Stimulated activated CD4-positive, alpha-beta T cell treated with anti-CD3 and anti-CD28 coated beads, Interleukin-2, amount 100 ng/mL, for 48 hours (primary cell): Measurements from ENCODE around the gene SLC39A11.

Experiments
- DNase-seq, 2 donors: peaks; one replicate each; pipeline ENCODE4 v3.0.0-alpha.2; 2020

SLC39A11 gene

DNA sequence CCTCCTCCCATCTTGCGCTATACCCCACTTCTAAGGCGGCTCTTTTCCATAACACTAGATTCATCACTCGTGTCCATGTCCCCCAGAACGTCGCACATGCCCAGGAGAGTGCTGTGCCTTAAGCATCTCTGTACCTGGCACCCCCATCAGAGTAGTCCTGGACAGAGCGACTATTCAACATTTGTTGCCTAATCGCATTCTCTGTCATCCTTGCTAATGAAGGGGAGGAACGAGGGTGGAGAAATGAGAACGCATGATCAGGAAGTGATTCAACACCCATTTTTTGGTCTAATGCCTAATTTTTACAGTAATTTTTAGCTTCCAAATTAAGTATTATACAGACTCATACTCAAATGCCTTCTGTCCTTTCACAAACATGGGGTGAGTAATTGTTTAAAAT is 53.2 kb downstream of the SLC39A11 start:
- DNase-seq = no peak

DNA sequence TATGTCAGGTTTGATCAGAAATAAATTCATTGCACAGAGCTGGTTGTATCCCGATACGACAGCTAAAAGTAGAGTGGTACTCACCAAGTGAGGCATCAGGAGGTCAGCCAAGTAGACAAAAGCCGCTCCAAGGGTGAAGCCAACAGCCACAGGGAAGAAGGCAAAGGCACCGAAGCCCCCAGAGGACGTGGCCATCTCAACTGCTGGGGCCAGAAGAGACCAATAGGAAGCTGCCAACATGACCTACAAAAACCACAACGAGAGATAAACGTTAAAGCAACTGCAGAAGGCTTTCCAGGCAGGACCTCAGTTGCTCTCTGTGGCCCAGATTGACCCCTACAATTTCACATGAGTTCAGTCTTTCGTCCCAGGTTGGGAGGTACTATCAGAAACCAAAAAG is 61.0 kb downstream of the SLC39A11 start:
- no peak for DNase-seq

DNA sequence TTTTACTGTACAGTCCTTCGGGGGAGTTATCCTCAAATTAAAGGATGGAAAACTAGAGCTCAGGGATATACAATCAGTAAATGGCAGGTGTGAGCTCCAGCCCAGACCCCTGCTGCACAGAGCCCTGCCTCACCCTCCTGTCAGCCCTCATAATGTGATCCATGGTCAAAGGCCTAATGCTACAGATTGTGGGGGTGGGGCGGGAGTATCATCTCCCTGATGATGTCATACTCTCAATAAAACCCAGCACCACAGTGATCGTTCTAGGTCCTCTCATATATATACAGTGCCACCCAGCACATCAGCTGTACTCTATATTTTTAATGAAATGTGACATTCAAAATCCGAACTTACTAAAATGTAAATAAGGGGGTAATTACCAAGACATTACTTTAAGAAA is 61.5 kb downstream of the SLC39A11 start:
- DNase-seq = no peak

DNA sequence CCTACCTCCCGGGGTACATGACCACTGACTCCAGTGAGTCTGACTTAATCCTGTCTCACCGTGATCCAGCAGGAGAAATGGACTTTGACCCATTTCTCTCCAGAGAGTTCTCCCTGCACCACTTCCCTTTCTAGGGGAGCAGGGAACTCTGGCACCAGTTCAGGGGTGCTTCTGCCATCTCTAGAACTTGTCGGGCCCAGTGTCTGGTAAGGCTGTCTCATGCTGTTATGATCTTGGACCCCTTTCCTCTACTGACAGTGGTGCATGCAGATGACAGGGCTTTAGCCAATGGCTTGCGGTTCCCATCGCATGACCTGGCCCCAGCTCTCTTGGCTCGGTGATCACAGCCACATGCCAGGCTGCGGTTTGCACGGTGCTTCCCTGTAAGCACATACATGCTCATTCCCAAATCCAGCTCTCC is 62.0 kb downstream of the SLC39A11 start:
- DNase-seq = no peak

DNA sequence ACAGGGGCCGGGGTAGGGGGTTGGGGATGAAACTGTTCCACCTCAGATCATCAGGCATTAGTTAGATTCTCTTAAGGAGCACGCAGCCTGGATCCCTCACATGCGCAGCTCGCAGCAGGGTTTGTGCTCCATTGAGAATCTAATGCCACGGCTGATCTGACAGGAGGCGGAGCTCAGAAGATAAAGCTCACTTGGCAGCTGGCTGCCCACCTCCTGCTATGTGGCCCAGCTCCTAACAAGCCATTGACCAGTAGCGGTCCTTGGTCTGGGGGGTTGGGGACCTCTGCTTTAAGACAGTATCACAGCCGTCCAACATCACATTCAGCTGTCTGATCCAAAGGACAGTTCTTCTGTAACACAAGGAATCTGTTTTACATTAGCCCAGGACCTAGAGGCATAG is 62.5 kb downstream of the SLC39A11 start:
- no peak for DNase-seq

DNA sequence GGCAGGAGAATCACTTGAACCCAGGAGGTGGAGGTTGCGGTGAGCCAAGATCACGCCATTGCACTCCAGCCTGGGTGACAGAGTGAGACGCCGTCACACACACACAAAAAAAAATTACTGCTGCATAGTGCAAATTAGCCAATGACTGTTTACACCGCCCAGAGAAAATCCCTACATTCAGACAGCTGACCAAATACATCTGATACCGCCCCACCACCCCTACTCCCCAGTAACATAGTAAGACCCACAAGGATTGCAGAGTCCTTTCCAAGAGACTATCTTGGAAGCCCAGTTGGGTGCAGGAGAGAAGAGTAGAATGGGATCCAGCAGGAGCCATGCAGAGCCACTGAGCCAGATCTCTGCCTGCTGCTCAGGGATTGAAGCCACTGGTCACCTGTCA is 63.5 kb downstream of the SLC39A11 start:
- no peak for DNase-seq

DNA sequence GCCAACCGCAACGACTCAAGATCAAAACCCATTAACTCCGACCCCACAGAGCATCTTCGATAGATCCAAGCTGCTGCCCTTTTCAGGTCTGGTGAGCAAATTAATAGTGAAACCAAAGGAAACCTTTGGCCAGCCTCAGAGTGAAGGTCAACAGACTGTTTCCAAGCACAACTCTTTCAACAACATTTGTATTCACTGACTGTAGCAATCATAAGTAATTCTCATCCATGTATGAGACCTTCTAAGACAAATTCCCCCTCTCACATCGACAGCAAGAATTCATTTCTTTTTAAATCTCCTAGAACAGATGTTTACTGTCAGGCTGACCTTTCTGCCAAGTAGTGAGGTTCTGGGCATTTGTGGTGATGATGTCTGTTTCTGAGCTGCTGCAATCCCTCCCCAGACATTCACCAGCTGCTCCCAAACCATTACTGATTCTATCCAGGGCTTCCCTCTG is 64.2 kb downstream of the SLC39A11 start:
- no peak for DNase-seq

DNA sequence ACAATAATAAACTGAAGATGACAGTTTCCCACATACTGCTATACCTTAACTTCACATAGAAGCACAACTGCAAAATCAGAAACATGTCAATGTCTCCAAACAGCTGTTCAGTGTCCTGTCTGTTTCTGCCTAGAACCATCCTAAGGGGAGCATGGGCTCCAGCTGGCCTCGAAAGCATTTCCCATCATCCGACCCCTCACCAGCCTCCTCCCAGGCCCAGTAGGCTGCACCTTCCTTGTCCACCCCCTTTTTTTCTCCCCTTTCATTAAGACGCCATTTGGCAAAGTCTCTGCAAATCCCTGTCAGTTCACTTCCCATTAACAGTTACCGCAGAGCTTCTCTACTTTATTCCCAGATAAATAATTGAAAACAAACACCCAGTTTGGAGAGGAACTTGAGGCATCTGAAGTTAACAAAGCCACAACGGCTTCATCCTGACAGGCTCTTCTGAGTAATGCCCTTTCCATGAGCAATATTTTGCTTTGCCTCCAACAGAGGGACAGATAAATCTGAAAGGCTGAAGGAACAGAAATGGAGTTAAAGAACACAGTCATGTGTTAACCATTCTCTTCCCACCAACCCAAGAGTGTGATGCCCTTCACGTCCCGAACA is 65.3 kb downstream of the SLC39A11 start:
- DNase-seq = no peak

DNA sequence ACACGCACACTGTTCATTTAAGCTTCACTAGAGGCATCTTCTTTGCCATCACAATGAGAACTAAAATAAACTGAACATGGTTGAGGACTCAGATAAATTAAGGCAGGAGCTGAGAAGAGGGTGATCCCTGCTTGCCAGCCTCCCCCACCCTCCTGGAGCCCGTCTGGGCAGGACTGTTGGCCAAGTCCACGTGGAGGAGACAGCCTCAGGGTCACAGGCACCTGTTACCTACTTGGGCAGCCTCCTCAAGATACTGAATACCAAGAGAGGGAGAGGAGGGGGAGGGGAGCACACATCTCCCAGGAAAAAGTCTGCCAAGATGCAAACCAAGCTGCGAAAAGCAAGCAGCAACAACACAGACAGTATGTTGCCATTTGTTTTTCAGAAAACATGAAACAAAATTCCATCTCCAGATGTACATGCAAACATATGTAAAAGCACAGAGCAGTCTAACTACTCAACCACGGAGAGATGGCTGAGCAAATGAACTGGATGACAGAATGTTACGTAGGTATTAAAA is 67.4 kb downstream of the SLC39A11 start:
- no peak for DNase-seq

DNA sequence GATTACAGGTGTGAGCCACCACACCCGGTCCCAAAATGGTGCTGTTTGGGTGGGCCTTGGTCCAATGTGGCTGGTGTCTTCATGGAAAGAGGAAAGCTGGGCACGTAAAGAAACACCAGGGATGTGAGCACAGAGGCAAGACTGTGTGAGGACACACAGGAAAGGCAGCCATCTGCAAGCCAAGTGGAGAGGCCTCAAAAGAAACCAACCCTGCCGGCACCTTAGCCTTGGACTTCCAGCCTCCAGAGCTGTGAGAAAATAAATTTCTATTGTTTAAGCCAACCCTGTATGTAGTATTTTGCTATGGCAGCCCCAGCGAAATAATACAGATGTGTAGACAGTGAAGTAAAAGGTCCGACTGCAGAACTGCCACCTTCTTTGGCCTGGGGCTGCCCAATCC is 68.7 kb downstream of the SLC39A11 start:
- no peak for DNase-seq

DNA sequence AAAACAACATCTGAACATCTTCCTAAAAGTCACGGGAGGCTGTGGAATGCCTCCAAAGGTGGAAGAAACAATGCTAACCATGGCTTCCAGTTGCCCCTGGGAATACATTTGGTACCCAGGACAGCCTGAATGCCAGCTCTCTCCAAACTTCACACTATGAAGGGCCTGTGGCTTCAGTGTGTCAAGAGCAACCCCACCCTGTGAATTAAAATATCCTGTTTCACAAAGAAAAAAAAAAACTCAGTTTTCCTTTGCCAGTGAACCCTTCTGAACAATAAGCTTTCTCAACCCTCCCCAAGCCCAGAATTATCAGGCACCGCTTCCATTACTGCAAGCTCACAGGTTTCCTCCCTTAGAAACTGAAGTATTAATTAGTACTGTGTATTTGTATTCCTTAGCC is 69.8 kb downstream of the SLC39A11 start:
- DNase-seq = no peak

DNA sequence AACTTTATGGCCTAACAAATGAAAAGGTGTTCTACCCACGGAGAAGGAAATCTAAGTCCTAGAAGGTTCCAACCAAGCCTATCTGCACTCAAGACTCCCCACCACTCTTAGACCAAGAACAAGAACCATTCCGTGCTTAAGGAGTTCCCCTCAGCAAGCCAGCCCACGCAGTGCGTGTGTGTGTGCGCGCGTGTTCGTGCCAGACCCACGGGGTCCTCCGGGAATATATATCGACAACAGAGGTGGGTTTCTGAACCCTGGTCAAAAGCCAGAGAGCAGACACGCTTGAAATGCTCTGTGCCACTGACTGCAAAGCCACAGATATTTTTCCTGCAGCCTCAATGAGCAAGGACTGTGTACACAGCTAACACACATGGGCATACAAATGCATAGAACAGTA is 70.7 kb downstream of the SLC39A11 start:
- no peak for DNase-seq

DNA sequence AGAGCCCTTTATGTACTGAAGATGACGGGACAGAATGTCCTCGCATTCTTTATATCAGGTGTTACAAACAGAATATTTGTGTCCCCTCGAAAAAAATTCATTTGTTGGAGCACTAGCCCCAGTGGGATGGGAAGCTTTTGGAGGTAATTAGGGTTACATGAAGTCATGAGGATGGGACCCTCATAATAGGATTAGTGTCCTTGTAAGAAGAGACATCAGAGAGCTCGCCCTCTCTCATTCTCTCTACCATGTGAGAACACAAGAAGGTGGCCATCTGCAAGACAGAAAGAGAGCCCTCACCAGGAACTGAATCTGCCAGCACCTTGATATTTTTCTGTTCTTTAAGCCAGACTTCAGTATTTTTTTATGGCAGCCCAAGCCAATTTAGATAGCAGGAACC is 72.4 kb downstream of the SLC39A11 start:
- DNase-seq = no peak

DNA sequence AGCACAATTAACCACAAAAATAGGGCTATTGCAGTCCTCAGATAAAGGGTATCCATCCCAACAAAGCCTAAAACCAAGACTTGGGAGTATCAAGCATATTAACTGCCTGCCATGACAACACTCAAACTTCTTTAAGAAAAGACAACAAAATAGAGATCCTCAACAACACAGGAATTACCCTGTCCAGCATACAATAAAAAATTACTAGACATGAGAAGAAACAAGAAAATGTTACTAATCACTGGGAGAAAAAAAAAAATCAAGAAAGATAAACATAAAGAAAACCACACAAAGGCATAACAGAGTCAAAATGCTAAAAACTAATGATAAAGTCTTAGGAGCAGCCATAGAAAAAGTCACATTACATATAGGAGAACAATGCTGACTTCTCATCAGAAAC is 73.9 kb downstream of the SLC39A11 start:
- DNase-seq = no peak

DNA sequence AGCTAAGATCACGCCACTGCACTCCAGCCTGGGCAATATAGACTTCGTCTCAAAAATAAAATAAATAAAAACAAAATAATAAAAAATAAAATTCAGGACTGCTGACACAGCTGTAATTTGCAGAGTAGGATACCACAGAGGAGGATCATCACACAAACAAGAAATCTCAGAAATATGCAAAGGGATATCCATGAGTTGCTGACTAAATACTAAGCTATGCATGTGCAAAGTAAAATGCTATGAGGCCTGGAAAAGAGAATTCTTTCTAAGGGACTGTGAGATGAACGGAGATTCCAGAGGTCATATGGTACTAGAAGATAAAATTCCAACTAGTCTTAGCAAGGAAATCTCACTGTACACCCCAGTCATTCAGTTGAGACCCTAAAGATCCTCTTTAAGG is 74.8 kb downstream of the SLC39A11 start:
- no peak for DNase-seq

DNA sequence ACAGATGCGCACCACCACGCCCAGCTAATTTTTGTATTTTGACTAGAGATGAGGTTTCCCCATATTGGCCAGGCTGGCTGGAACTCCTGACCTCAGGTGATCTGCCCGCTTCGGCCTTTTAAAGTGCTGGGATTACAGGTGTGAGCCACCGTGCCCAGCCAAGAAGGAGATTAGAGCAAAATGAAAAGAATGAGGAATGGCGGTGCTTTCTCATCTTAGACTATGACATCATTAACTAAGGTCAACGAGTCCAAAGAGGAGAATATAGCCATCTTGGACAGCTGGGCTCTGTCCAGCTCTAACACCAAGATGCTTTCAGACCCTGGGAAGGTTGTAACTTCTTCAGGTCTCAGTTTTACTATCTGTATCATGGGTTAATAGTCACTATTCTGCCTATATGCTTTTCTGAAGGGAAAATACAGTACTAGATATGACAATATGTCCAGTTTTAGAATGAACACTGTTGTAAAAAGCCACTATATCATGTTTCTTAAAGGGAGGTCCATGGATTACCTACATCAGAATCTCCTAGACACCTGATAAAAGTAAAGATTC is 76.7 kb downstream of the SLC39A11 start:
- no peak for DNase-seq

DNA sequence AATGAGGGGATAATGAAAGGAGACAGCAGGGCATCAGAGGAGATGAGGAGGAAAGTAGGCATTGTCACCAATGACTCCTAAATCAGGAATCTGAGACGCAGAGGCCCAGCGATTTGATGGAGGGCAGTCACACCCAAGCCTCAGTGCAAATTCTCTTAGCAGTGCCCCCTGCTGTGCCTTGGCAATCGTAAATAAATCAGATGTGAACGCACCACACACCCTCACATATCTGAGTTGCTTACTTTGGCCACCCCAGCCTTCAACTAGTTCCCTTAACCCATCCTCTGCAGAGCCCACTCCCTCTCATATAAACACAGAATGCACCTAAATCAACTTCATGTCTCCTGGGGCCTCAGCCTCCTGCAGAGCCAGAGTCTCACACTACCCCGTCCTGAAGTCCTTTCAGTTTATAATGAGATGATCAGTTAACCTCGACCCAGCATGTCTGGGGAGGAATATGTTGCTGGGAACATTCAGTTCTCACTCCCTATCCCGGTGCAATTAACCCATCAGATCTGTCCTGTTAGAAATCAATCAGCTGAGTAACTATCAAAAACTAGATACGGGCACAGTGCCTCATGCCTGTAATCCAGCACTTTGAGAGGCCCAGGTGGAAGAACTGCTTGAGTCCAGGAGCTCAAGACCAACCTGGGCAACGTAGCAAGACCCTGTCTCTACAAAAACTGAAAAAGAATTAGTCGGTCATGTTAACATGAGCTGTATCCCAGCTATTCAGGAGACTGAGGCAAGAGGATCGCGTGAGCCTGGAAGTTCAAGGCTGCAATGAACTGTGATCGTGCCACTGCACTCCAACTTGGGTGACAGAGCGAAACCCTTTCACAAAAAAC is 78.4 kb downstream of the SLC39A11 start:
- no peak for DNase-seq

DNA sequence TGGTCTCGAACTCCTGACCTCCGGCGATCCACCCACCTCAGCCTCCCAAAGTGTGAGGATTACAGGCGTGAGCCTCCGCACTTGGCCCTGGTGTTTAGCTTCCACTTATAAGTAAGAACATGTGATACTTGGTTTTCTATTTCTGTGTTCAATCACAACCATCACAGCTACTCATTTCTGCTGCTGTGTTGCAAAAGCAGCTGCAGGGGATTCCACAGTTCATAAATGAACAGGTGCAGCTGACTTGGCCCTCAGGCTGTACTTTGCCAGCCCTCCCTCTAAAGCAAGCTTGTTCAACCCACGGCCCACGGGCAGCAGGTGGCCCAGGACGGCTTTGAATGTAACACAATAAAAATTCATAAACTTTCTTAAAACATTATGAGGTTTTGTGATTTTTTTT is 79.2 kb downstream of the SLC39A11 start:
- DNase-seq = no peak

DNA sequence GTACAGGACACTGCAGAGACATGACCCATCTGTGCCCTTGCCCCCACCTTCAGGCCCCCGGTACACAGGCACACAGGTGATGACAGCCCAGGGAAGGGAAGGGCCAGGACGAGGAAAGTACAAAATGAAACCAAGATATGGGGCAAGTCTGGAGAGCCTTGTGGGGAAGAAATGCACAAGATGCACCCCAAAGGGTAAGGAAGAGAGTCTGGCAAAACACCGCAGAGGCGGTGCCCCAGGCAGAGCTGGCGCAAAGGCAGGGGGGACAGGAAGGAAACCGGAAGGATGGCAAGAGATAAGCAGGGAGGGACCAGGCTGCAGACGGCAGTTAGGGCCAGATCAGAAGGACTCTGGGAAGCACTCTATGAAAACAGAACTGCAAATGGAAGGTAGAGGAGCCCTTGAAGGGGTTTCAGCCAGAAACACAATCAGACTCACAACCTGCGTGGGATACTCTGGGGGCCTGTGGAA is 81.4 kb downstream of the SLC39A11 start:
- no peak for DNase-seq

DNA sequence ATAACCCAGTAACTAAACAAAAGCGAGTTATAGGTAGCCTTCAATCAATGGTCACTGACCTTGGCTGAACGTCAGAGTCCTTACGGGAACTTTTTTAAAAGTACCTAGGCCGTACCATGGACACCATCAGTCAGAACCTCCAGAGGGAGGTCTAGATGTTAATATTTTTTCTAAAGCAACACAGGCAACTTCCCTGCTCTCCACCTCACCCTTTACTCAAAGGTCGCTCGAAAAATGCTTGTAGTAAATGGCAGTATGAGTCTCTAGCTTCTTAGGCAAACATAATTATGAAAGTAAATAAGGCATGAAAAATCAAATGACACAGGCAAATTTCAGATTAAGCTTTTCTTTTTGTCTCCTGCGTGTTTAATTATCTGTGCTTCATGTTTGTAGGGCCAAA is 82.1 kb downstream of the SLC39A11 start:
- DNase-seq = no peak

DNA sequence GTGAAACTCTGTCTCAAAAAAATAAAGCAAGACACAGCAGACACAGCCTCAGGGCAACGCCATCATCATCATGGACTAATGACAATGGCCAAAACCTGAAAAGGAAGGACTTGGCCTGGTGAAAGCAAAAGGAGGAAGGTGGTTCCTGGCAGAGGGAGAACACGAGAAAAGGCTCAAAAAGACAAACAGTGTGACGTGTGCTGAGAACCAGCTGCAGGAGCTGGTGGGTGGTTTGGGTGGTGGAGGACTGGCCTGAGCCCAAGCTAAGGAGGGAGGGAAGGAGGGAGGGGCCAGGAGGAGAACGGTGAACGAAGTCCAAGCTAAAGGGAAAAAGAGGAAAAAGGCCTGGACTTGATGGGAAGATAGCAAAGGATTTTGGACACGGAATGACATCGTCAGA is 85.1 kb downstream of the SLC39A11 start:
- DNase-seq = no peak

DNA sequence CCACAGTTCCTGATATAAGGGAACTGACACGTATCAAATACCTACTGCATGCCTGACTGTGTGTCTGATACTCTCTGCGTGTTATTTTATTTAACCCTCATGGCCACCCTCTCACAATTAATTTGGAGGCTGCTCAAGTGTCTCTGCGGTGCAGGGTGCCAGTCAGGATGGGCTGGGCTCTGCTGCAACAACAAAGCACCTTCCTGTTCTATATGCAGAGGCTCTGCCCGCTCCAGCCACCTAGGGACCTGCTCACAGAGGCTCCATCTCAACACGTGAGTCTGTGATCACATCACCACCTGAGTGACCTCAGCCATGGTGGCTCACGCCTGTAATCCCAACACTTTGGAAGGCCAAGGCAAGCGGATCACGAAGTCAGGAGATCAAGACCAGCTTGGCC is 87.1 kb downstream of the SLC39A11 start:
- no peak for DNase-seq

DNA sequence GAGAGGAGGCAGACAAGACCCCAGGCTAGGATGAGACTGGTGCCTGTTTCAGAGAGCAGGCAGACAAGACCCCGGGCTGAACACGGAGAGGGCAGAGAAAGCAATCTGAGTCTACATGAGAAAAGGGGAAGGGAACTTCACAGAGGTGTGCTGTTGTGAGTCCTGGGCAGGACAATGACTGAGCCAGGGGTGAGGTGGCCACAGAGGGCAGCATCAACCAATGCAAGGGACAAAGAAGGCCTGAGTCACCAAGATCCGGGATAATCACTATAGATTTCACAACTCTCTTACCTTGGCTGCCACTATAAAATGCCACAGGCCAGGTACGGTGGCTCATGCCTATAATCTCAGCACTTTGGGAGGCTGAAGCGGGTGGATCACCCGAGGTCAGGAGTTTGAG is 89.0 kb downstream of the SLC39A11 start:
- DNase-seq = no peak

DNA sequence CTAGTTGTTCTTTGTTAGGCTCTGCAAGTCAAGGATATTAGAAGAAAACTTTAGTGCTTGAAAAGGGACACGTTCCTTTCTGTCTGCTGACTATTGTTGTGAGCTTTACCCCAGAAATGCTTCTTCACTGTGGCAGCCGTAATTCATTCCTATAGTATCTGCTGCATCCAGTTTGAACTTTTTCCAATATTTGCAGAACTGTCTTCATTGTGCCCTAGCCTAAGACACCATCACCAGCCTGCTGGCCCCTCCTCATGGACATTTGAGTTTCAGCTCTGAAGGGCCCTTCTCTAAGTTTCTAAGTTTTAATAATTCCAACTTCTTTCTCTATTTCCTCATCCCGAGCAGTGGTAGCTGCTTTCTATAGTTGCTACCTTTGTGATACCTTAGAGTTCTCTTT is 91.7 kb downstream of the SLC39A11 start:
- no peak for DNase-seq
